Testis (tissue), 2 donors: ENCODE data around the gene FARS2.

Experiments
- CTCF ChIP-seq, 3 experiments: fragments of 450-650 bp in 2 of 3; fragments of 200-600 bp in 1 of 3; sonication (generic) in 1 of 3; IDR thresholded peaks; one replicate each; pipeline ENCODE4 v1.5.1; 2016 to 2019; ENCODE audit warnings: antibody characterized with exemption in 3 of 3, mild to moderate bottlenecking in 2 of 3, moderate library complexity in 1 of 3
- POLR2A ChIP-seq: fragments of 450-650 bp; IDR thresholded peaks from one replicate; pipeline ENCODE4 v1.6.1; 2017; ENCODE audit warnings: antibody characterized with exemption, mild to moderate bottlenecking, moderate library complexity

GRCh38 chr6:5361396-5361795 lies 100.1 kb downstream of the FARS2 start:
- TF ChIP-seq CTCF (IDR thresholded peaks at IDR 0.05) (no peak), POLR2A (no peak)
